Epidermal melanocyte (primary cell): ENCODE measurements around the gene ARF1.

Experiments used
- DNase-seq: peaks from one replicate; pipeline ENCODE4 v3.0.0; 2011; ENCODE audit warnings: low spot score; ENCODE audit not compliant: insufficient read length

Gene ARF1

GRCh38 chr1:228146417-228147150 lies 64.1 kb downstream of the ARF1 start:
- no peak for DNase-seq

GRCh38 chr1:228147151-228147693 lies 64.7 kb downstream of the ARF1 start:
- no peak for DNase-seq

DNA sequence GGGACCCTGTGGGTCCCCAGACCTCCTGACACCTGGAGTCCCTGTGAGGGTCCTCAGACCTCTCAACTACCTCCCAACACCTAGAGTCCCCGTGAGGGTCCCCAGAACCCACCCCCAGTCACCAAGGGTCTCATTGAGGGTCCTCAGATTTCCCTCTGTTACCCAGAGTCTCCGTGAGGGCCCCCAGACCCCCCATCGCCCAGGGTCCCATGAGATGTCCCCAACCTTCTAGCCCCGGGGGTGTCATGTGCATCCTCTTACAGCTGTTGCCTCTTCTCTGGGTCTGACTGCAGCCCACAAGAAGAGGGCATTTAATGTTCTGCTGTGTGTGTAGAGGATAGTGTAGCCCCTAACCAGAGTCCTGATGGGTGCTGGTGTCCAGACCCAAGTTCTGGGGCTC lies 65.3 kb downstream of the ARF1 start:
- DNase-seq, result no peak

DNA sequence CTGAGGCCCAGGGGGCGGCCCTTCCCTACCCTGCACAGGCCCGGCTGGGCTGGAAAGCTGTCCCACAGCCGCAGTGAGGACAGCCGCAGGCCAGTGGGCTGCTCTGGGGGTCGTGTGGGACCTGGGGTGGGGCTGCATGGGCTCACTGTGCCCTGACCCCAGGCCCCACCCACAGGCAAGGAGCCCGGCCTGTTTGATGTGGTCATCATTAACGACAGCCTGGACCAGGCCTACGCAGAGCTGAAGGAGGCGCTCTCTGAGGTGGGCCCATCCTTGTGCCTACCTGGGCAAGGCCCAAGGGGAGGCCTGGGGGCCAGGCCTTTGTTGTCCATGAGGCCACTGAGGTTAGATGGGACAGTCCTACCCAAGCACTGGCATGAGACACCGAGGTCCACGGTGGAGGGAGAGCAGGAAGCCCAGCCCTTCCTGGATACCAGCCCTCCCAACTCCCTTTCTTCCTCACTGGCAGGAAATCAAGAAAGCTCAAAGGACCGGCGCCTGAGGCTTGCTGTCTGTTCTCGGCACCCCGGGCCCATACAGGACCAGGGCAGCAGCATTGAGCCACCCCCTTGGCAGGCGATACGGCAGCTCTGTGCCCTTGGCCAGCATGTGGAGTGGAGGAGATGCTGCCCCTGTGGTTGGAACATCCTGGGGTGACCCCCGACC lies 65.8 kb downstream of the ARF1 start:
- no peak for DNase-seq
